Activated T-cell treated with anti-CD3 and anti-CD28 coated beads, Interleukin-2, amount 50 U/mL, for 48 hours (primary cell): ENCODE results near the gene LCNL1.

Source experiments
- DNase-seq, 2 experiments: peaks; one replicate each; pipeline ENCODE4 v3.0.0-alpha.2; 2020

The LCNL1 gene

GRCh38 chr9:136982232-136983051, at the start of gene LCNL1:
LCNL1 (plus strand) TSS chr9:136982993; CDS start chr9:136983587, 594 bp downstream.
- DNase-seq, result no peak

GRCh38 chr9:136934277-136934676, 48.5 kb upstream of the LCNL1 start:
- DNase-seq, result no peak

GRCh38 chr9:136935651-136936050, 47.1 kb upstream of the LCNL1 start:
- no peak for DNase-seq

GRCh38 chr9:136936645-136937170, 46.1 kb upstream of the LCNL1 start:
- DNase-seq, result no peak

GRCh38 chr9:136937186-136938001, 45.4 kb upstream of the LCNL1 start:
- DNase-seq, result no peak

GRCh38 chr9:136939431-136939995, 43.3 kb upstream of the LCNL1 start:
- DNase-seq, result no peak

- no peak for DNase-seq
These were observed 42.7 kb upstream of the LCNL1 start for GRCh38 chr9:136939996-136940525.

- DNase-seq, result no peak
These were observed 42.1 kb upstream of the LCNL1 start for GRCh38 chr9:136940526-136941230.

GRCh38 chr9:136941231-136942111, 41.3 kb upstream of the LCNL1 start:
- DNase-seq, result no peak

- DNase-seq, result no peak
These were observed 40.5 kb upstream of the LCNL1 start for GRCh38 chr9:136942112-136942880.

GRCh38 chr9:136942881-136943230, 39.9 kb upstream of the LCNL1 start:
- DNase-seq, result no peak

- peak; percentile 57 to 69 for DNase-seq
These were observed 39.2 kb upstream of the LCNL1 start for GRCh38 chr9:136943291-136944211.

GRCh38 chr9:136944212-136944518, 38.6 kb upstream of the LCNL1 start:
- no peak for DNase-seq

GRCh38 chr9:136944519-136945332, 38.1 kb upstream of the LCNL1 start, which contains the start of the genes C8G and FBXW5:
C8G (plus strand) TSS chr9:136945243; CDS start chr9:136945321, 78 bp downstream.
FBXW5 (minus strand) TSS chr9:136944738; CDS start chr9:136944083, 655 bp downstream.
- peak; percentile 98 for DNase-seq

GRCh38 chr9:136945333-136946227, 37.2 kb upstream of the LCNL1 start:
- no peak for DNase-seq

GRCh38 chr9:136946228-136947027, 36.4 kb upstream of the LCNL1 start:
- no peak for DNase-seq
